Gastroesophageal sphincter (tissue), 2 donors: ENCODE measurements around the gene DYRK4.

Experiments used
- EP300 ChIP-seq: sonication (generic); formaldehyde crosslinking; IDR thresholded peaks from one replicate; pipeline ENCODE4 v1.6.1; 2017; ENCODE audit warnings: antibody characterized with exemption, mild to moderate bottlenecking
- POLR2A ChIP-seq, 2 donors: fragments of 450-650 bp; IDR thresholded peaks; one replicate each; pipeline ENCODE4 v1.6.1; 2017; ENCODE audit warnings: antibody characterized with exemption in 2 of 2, mild to moderate bottlenecking in 2 of 2, moderate library complexity in 1 of 2
- POLR2AphosphoS5 ChIP-seq: sonication (generic); formaldehyde crosslinking; IDR thresholded peaks from one replicate; pipeline ENCODE4 v1.6.1; 2017; ENCODE audit warnings: antibody characterized with exemption

DNA sequence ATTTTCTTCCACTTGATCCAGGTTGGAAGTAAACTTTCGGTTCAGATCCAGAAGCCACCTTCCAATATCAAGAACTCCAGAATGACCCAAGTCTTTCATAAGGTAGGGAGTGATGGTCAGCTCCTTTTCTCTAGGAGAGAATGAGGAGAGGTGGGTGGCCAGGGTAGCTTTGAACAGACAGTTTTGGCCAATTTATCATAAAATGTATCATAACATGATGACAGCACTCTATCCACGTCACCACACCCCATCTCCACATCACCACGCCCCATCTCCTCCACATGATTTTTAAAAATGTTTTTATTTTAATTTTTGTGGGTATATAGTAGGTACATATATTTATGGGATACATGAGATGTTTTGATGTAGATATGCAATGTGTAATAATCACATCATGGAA lies 26.9 kb downstream of the DYRK4 start:
- TF ChIP-seq POLR2AphosphoS5 (no peak), POLR2A (IDR thresholded peaks at IDR 0.05) (no peak), EP300 (no peak)
